ENCODE measurements around the gene DENND1B. TPM values are rescaled to one million over a fixed set of nuclear protein-coding genes. Genes with fewer than 3 reads are reported as not detected.
"Not testable (repeated sequence)": the region's sequence is repeated elsewhere in the genome, so short reads cannot be mapped to it uniquely, and the experiment has no call there.

The DENND1B gene
- total and polyA plus RNA-seq, 2 of the 8 experiments (the other 6 are each of a cell fraction or from before 2014, with no cell fraction given): 0.74 to 3.3 TPM

- H4K91ac ChIP-seq (replicated peaks; ENCODE audit: insufficient read length, low read length); POLR2A ChIA-PET (ENCODE audit: partially characterized antibody); H3K56ac ChIP-seq (replicated peaks; ENCODE audit: insufficient read length, low read depth, low read length); H3K4me2 ChIP-seq (ENCODE audit: insufficient read depth in 1 of 2, low read depth in 2 of 2, low read length in 2 of 2); H3K79me1 ChIP-seq (ENCODE audit: low read depth, low read length); H3K18ac ChIP-seq (ENCODE audit: extremely low read depth, low read length); FAIRE-seq; H4K5ac ChIP-seq (ENCODE audit: insufficient read length, low read depth, low read length); H2BK15ac ChIP-seq (ENCODE audit: low read length); H3K4ac ChIP-seq (replicated peaks; ENCODE audit: insufficient read length, low read depth, low read length); H3K23me2 ChIP-seq (ENCODE audit: low read depth, low read length); H3K9ac ChIP-seq (replicated peaks in 1 of 4; ENCODE audit: extremely low read depth in 1 of 4, low read depth in 3 of 4, low read length in 3 of 4); H3K4me1 ChIP-seq (replicated peaks in 1 of 4; ENCODE audit: control insufficient read depth in 3 of 4, insufficient read depth in 4 of 4, low read length in 3 of 4); DNase-seq (ENCODE audit: low read depth in 1 of 2, low spot score in 2 of 2); H3K14ac ChIP-seq (ENCODE audit: insufficient read length); H3K4me3 ChIP-seq (ENCODE audit: extremely low read depth in 1 of 4, insufficient read depth in 2 of 4, low read depth in 3 of 4, low read length in 4 of 4); H4K20me1 ChIP-seq (replicated peaks in 1 of 2; ENCODE audit: control insufficient read depth in 1 of 2, insufficient read depth in 2 of 2, low read length in 2 of 2); H3K9me3 ChIP-seq (ENCODE audit: insufficient read depth in 2 of 2, low read depth in 1 of 2, low read length in 1 of 2); H2BK20ac ChIP-seq (ENCODE audit: low read length); H2BK12ac ChIP-seq (ENCODE audit: low read depth, low read length); H2BK5ac ChIP-seq (ENCODE audit: low read depth, low read length); H4K8ac ChIP-seq (ENCODE audit: extremely low read depth, insufficient read depth, low read length); H3K23ac ChIP-seq (ENCODE audit: insufficient read length); H3K27ac ChIP-seq (ENCODE audit: low read depth, low read length); H3K27me3 ChIP-seq (replicated peaks in 1 of 4; ENCODE audit: control insufficient read depth in 3 of 4, extremely low read depth in 1 of 4, insufficient read depth in 3 of 4, low read length in 3 of 4); H2AFZ ChIP-seq (ENCODE audit: low read length); H2BK120ac ChIP-seq (replicated peaks; ENCODE audit: low read depth, low read length); H3K79me2 ChIP-seq (ENCODE audit: control insufficient read depth in 1 of 2, insufficient read depth in 2 of 2, low read length in 2 of 2); H2AK5ac ChIP-seq (ENCODE audit: low read depth, low read length); H3K36me3 ChIP-seq (ENCODE audit: control insufficient read depth in 2 of 4, insufficient read depth in 4 of 4, low read length in 3 of 4): not testable (repeated sequence)
- CTCF ChIA-PET (ENCODE audit: partially characterized antibody): interaction anchor here (1.2 kb wide), 1 partner anchor 28 kb away, joined by 3 read pairs; no protein-coding TSS in a partner anchor
- WGBS, 2 experiments (ENCODE audit: extremely low coverage in 1 of 2, insufficient coverage in 1 of 2, insufficient read length in 1 of 2, insufficient replicate concordance in 2 of 2, low coverage in 1 of 2, low lambda C conversion rate in 2 of 2, missing lambda C conversion rate in 1 of 2): 94% methylated on average over 1 of the region's 1 CpG; no CpG with 5 or more reads in 1 of the 2 experiments
Measured at GRCh38 chr1:197491505-197491904, 283.8 kb downstream of the DENND1B start.

All from H1 (cell line).